Activated CD4-positive, CD25-positive, alpha-beta regulatory T cell treated with anti-CD3 and anti-CD28 coated beads, Interleukin-2, amount 50 U/mL, for 72 hours (primary cell): ENCODE measurements around the gene SLC43A3.
"Not testable (repeated sequence)": the region's sequence is repeated elsewhere in the genome, so short reads cannot be mapped to it uniquely, and the experiment has no call there.

Source experiments
- DNase-seq: peaks from one replicate; pipeline ENCODE4 v3.0.0; 2021

SLC43A3 gene

DNA sequence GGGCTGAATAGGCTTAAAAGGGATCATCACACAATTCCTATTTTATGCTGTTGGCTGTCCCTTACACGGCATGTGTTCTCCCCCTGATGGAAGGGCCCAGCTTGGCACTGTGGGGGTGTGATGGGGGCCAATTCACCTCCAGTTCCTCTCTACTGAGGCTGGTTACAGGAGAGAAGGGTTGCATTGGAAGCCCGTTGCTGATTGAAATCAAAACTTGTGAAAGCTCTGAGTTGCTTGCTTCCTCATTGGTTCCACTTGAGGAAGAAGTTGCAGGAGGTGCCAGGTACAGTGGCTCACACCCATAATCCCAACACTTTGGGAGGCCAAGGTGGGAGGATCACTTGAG, 23.1 kb downstream of the SLC43A3 start:
- no peak for DNase-seq

- DNase-seq = not testable (repeated sequence)
These were observed 23.7 kb downstream of the SLC43A3 start for GRCh38 chr11:57403003-57403801.

- no peak for DNase-seq
These were observed 24.5 kb downstream of the SLC43A3 start for GRCh38 chr11:57402188-57403002.

DNA sequence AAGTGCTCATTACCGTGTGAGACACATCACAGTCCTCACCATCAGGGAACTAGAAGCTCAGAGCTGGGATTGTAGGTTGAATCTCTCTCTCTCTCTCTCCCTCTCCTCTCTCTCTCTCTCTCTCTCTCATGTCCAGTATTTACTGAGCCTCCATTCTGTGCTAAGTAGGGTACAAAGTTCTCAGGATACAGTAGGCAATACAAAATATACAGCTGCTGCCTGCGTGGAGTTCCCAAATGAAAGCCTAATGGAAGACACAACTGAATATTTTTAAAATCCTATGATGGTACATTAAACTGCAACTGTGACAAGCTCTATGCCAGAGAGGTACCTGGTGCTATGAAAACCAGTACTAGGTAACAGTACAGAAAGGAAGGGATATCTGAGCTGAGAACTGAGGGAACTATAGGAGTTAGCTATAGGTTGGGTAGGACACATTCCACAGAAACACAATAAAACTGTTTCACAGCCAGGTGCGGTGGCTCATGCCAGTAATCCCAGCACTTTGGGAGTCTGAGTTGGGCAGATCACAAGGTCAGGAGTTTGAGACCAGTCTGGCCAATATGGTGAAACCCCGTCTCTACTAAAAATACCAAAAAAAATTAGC, 26.8 kb downstream of the SLC43A3 start:
- no peak for DNase-seq

- DNase-seq = no peak
These were observed 27.7 kb downstream of the SLC43A3 start for GRCh38 chr11:57399221-57399620.

- no peak for DNase-seq
These were observed 29.4 kb downstream of the SLC43A3 start for GRCh38 chr11:57397394-57397990.

GRCh38 chr11:57396744-57397143, 30.2 kb downstream of the SLC43A3 start:
- DNase-seq = no peak

DNA sequence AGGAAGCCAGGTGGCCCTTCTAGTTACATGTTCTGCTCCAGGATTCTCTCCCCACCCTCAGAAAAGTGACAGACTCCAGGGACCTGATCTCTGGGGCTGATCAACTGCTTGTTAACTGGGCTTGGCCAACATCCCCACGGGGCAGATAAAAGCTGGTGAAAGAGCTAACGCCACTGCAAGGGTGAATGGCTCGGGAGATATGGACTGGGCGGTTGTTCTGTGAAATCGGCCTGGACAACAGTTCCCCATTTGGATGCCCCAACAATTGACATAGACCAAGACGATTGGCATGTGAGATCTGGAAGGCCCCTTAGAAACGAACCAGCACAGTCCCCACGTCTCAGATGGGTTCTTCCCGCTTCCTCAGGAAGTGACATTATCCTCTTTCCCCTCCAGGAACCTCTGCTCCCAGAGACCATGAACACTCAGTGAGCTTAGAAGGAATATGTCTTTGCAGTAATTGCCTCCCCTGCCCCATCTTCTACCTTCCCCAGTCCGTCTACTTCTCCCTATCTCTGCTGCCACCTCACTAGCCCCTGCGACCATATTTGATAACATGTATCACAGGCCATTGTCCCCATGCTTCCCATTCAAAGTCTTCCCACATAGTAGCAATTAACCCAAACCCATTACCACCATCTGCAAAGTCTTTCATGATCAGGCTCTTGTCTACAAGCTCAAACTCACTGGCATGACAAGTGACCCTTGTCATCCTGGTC, 30.9 kb downstream of the SLC43A3 start:
- DNase-seq = no peak

GRCh38 chr11:57394203-57394965, 32.5 kb downstream of the SLC43A3 start:
- no peak for DNase-seq

DNA sequence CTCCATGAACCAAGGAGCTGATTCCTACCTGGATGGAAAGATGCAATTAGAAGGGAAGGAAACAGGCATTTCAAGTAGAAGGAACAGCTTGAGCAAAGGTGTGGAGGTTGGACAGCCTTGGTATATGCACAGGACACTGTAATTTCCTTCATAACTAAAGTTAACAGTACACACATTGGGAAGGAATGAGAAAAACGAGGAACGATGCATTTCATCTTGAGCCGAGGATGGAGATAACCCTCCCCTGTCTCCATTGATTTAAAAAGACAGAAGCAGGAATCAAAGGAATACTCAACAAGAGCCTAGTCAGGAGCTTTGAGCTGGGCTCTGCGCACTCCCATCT, 34.2 kb downstream of the SLC43A3 start:
- no peak for DNase-seq

GRCh38 chr11:57392066-57392762, 34.7 kb downstream of the SLC43A3 start:
- no peak for DNase-seq

DNA sequence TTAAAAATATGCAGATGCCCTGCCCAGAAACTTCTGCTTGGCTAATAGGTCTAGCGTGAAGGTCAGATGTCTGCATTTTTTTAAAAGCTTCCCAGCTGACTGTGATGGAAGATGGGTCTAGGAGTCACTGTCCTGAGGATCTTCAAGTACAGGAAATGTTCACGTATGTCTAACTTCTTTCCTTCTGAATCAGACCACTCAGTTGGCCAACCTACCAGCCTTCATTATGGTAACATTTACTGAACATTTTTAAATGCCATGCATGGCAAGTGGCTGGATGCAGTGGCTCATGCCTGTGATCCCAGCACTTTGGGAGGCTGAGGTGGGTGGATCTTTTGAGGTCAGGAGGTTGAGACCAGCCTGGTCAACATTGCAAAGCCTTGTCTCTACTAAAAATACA, 35.4 kb downstream of the SLC43A3 start:
- no peak for DNase-seq

DNA sequence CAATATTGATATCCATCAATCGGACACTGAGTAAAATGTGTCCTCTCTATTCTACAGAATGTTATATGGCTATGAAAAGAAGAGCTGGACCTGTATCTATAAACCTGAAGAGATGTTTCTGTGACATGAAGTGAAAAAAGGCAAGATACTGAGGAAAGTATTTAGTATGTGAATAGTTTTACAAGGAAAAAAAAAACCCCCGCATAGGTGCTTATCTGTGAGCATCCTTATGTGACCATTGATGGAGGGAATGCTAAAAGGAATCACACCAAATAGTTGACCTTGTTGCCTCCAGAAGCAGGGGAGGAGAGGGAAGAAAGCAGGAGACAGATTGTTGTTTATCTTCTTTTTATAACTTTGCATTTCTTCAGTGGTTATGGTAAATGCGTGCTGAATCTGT, 35.8 kb downstream of the SLC43A3 start:
- DNase-seq = no peak

DNA sequence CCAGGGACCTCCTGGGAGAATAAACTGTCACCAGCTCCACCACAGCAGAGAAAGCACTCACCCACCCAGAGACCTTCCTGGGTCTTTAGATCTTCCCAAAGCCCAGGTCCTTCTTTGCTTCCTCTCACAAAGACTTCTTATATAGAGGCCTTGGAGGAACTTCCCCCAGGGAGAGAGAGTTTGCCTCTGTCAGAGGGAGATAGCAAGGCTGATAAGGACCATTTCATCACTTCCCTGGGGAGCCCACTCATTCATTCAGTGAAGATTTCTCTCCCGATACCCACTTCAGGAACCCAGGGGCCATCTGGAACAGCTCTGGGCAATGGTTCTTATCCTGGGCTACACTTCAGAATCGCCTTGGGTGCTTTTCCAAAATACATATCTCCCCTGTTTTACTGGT, 36.4 kb downstream of the SLC43A3 start, which contains the start of gene PRG2:
TSS of gene PRG2 (minus strand) at position 116 of the 400 bp plus-strand sequence. CDS start 706 bp downstream, outside the sequence.
- no peak for DNase-seq

DNA sequence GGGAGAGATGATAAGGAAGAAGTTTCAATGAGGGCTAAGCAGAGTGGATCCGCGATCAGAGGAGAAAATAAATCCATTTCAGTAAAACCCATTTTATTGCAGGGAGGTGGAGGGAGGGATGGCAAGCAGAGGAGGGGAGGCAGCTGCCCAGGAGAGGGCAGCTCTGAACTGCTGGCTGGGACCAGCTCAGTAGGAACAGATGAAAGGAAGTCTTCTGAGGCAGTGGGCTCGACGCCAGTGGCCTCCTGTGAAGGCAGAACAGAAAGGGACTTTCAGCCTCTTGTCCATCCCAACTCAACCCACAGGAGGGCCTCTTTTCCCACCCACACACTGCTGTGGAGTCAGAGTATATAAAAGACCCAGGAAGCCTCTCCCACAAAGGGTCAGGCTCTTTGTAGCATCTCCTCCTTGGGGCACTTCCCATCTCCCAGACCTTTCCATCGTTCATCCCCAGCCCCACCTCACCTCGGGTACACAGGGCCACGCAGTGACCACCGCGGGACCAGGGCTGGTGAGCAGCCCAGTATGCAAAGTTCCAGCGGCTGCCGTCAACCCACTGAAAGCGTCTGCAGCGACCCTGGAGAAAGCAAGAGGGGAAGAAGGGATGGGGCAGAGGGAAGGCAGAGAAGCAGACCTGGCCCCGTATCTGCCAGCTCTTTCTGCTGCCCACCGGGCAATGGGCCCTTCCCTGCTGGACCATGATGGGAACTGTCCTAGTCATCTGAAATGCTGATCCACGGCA, 39.5 kb downstream of the SLC43A3 start:
- no peak for DNase-seq

- no peak for DNase-seq
These were observed 40.6 kb downstream of the SLC43A3 start for GRCh38 chr11:57386178-57386940.

DNA sequence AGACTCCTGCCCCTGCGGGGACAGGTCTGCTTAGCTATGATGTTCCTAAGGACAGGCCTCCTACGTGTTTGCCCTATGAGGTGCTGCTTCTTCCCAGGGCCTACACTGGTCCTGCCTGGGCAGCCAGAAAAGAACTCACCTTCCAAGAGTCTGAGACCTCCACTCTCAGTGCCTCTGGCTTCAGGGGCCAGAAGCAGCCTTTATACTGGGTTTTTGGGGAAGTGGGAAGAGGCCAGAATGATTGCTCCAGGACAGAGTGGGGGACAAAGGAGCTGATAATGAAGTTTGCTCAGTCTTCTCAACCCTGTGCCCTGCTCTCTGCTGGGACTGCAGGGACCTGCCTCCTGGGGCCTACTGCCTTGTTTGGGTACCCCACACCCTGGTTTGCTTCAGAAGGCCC, 45.9 kb downstream of the SLC43A3 start, which contains the start of gene PRG3:
TSS of gene PRG3 (minus strand) at position 176 of the 400 bp plus-strand sequence. CDS start 442 bp downstream, outside the sequence.
- DNase-seq = no peak

DNA sequence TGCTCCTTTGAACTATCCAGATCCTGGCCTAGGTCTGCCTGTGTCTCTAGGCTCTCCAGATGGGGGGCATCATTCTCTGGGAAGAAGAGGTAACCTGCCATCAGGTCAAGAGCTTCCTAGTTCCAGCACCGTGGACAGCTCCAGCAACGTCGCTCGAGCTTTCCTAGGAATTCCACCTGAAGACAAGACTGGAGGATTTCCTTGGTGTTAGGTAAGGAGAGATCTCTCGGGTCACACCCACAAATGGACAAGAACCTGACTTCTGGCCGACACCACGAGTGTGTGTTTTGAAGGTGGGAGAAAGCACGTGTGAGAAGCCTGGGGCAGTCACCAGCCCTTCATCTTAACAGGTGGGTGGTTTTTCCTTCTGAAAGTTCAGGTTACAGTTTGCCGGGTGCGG, 47.2 kb downstream of the SLC43A3 start:
- DNase-seq = no peak

DNA sequence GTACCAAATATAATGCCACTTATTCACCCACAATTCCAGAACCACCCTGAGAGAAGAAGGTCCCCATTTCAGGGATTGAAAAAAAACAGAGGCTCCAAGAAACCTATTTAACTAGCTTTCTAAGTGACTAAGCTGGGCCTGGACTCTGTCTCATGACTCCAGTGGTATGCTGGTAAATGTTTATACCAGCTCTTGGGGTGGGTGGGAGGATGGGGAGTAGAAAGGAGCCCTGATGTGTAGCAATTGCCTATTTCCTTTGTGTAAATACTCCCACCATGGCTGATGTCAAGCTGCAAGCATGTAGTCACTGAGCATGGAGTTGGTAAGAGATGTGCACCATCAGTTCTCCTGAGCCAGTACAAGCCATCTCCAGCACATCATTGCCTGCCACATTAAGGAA, 48.7 kb downstream of the SLC43A3 start:
- no peak for DNase-seq

DNA sequence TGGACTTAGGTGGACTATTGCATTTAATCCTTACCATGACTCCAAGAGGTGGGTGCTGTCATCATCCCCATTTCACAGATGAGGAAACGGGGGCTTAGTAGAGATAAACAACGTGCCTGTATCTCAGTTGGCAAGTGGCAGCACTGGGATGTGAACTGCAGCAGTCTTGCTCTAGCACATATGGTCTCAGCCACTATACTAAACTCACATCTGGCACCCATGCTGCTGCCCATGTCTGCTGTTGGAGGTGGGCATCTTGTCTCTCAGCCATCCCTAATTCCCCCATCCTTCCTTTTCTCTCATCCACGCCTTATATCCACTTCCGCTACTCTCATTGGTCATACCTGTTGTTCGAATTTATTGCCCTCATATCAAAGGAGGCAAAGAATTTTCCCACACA, 49.8 kb downstream of the SLC43A3 start:
- no peak for DNase-seq
